Heart right ventricle (tissue), 16 donors: ENCODE data around the gene GID8. TPM values are rescaled to one million over a fixed set of nuclear protein-coding genes. Genes with fewer than 3 reads are reported as not detected.

ENCODE experiments used
- ATAC-seq, 8 donors: fragments of 200-7000 bp; cut with Tn5 transposase; one replicate each; pipeline ENCODE4 v1.9.1; 2020; ENCODE audit warnings: mild to moderate bottlenecking in 8 of 8, moderate library complexity in 8 of 8, moderate number of reproducible peaks in 1 of 8
- DNase-seq, 2 donors: peaks; one replicate each; pipeline ENCODE4 v3.0.0-alpha.2; 2020
- H3K27ac ChIP-seq, 10 donors: fragments of 200-600 bp; sonication (generic) in 2 of 10; one replicate each; pipeline versions ENCODE4 v1.5.0 to v1.8.0; 2020 to 2022; ENCODE audit warnings: mild to moderate bottlenecking in 3 of 10
- H3K27me3 ChIP-seq, 7 donors: fragments of 200-600 bp; one replicate each; pipeline ENCODE4 v1.8.0; 2021 to 2022; ENCODE audit warnings: mild to moderate bottlenecking in 2 of 7
- H3K36me3 ChIP-seq, 9 donors: fragments of 200-600 bp; sonication (generic) in 1 of 9; one replicate each; pipeline versions ENCODE4 v1.5.0 to v1.8.0; 2020 to 2022; ENCODE audit warnings: mild to moderate bottlenecking in 2 of 9
- H3K4me1 ChIP-seq, 9 donors: fragments of 200-600 bp; sonication (generic) in 1 of 9; one replicate each; pipeline versions ENCODE4 v1.5.0 to v1.8.0; 2020 to 2022; ENCODE audit warnings: mild to moderate bottlenecking in 4 of 9
- H3K4me3 ChIP-seq, 10 donors: fragments of 200-600 bp; sonication (generic) in 2 of 10; one replicate each; pipeline versions ENCODE4 v1.5.0 to v1.8.0; 2020 to 2022; ENCODE audit warnings: mild to moderate bottlenecking in 7 of 10, moderate library complexity in 2 of 10
- H3K9me3 ChIP-seq, 11 donors: fragments of 200-600 bp in 10 of 11; sonication (generic) in 2 of 11; one replicate each; pipeline versions ENCODE4 v1.5.0 to v1.8.0; 2013 to 2022; ENCODE audit warnings: mild to moderate bottlenecking in 2 of 11, control low read depth in 1 of 11, moderate library complexity in 1 of 11
- CTCF ChIP-seq, 9 donors: fragments of 200-600 bp; sonication (generic) in 2 of 9; IDR thresholded peaks; one replicate each; pipeline versions ENCODE4 v1.5.0 to v1.8.0; 2021 to 2022; ENCODE audit warnings: antibody characterized with exemption in 9 of 9, mild to moderate bottlenecking in 5 of 9, moderate library complexity in 1 of 9
- WGBS, 2 donors: extraction: QIAGEN DNeasy Blood & Tissue Kit; methylation state at CpG; one replicate each; pipeline ENCODE4 v1.1.7; 2013; ENCODE audit warnings: inconsistent platforms in 1 of 2; 5-methylcytosine and 5-hydroxymethylcytosine counted together
- intact Hi-C, 10 donors: fragments of 100-400 bp; cut with DNase I; formaldehyde crosslinking; loops; one replicate each; pipeline versions ENCODE4 v1.11.1 to v1.14.2; 2022
- polyA plus RNA-seq, 2 donors: library from polyadenylated mRNA; stranded (reverse); fragments of 200-250 nt; gene quantifications; one replicate each; pipeline ENCODE4 v1.2.3, GENCODE V29; 2013
- total RNA-seq, 10 donors: library from RNA; stranded (reverse); fragmentation: NEBNext Ultra II Directional in 3 of 10; extraction: Animal tissue kit (Norgen Biotek cat#: 25700) in 3 of 10; gene quantifications; one replicate each; pipeline versions ENCODE4 v1.2.1 to v1.2.4, GENCODE V29; 2021 to 2023
- donor health status: Arrhythmogenic right ventricular cardiomyopathy.
- donor health status: ischemic (EF 13 %, LVEDD 7.1; RV severe dilation, severe dysfunction).
- donor health status: healthy with polysubstance abuse.
- donor health status: DM: no; HTN: yes; CAD: no.
- donor health status: DM: no; HTN: no; CAD: no.
- donor health status: ischemic (EF 25% LVEDD 6.9; RV normal size, moderate dysfunction).
- donor health status: ischemic (EF 25% LVEDD 5.7; RV mildly dilated, moderate dysfunction).
- donor health status: healthy.
- donor health status: DM: yes; HTN: yes; CAD: no.
- donor health status: Ischemic cardiomyopathy.
- donor health status: ischemic (EF 35%, LVEDD 5.7; RV mildly dilated, moderate dysfunction).
- donor health status: nonischemic (EF 11% LVEDD 7.7; RV severe dilation, severe dysfunction).
- donor health status: DM: yes; HTN: yes; CAD: no.
- donor health status: PGD.
- donor health status: ischemic (EF 29% LVEDD 5.4; RV normal size, mild dysfunction).
- donor health status: nonischemic (EF 23%, LVEDD 6.1; RV moderate dilation, normal function).

Gene GID8
- total and polyA plus RNA-seq, 12 donors: 7.0 to 19.9 (median 16.4) TPM

DNA sequence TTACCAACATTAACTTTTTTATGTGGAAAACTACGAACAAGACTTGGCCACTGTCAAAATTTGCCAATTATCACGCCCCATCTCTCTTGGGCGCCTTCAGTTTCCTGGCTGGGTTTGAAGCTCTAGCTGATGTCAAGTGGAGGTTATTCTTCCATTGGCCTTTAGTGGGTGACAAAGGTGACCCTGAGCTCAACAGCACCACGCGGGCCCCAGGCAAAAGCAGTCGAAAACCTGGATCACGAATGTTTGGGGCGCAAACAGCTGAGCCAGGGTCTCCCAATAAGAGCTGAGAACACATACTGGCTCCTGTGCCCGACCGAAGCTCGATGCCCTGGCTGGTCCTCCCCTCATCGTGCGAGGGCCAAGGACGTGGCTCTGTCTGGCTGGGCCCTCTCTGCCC is 41.4 kb downstream of the GID8 start:
- 81 to 86% methylated on average over 14 of the region's 14 CpGs for WGBS, 2 donors
- no peak for TF ChIP-seq CTCF (IDR thresholded peaks at IDR 0.05)
- Histone ChIP-seq H3K27ac (no peak overlapping the region), H3K27me3 (peaks cover 10 to 98% (median 95%) of the 10 kb centered on the region in 7 donors), H3K4me3 (no peak overlapping the region), H3K4me1 (peaks cover 0 to 10% (median 0%) of the 10 kb centered on the region in 9 donors), H3K36me3 (no peaks in the 10 kb centered on the region), H3K9me3 (no peaks in the 10 kb centered on the region)
- intact Hi-C loops: no loop called here
- DNase-seq (no peak), ATAC-seq (no peak)

DNA sequence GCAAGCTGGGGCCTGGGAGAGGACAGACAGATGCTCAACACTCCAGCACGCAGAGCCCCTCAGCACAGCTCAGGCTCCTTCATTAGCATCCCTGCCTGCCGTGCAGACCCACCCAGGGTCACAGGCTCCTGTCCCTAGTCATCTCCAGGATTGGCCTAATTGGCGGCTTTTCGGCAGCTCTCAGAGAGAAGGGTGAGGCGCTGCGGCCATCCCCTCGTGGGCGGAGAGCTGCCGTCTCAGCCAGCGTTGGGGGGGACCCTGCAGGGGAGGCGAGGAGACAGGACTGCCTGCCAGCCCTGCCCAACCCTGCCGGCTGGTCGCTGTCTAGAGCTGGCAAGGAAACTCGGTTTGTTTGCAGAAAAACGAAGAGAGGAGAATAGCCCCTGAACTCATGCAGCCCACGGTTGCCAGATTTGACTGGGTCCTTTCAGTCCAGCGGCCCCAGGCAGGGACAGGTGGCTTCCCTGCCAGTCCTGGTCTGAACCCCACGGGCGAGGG is 42.0 kb downstream of the GID8 start:
- WGBS, 2 donors: 36 to 40% methylated on average over 19 of the region's 19 CpGs
- H3K9me3 ChIP-seq: no peaks in the 10 kb centered on the region
- no peaks in the 10 kb centered on the region for H3K36me3 ChIP-seq
- peaks cover 10 to 98% (median 93%) of the 10 kb centered on the region in 7 donors for H3K27me3 ChIP-seq
- no peak overlapping the region for H3K4me3 ChIP-seq
- intact Hi-C loops: no loop called here
- DNase-seq (no peak), ATAC-seq (no peak)
- no peak for TF ChIP-seq CTCF (IDR thresholded peaks at IDR 0.05)
- H3K4me1 ChIP-seq: peaks cover 0 to 10% (median 0%) of the 10 kb centered on the region in 9 donors
- no peak overlapping the region for H3K27ac ChIP-seq

- Histone ChIP-seq H3K4me3 (no peak overlapping the region), H3K36me3 (no peaks in the 10 kb centered on the region), H3K9me3 (no peaks in the 10 kb centered on the region), H3K27me3 (peaks cover 10 to 97% (median 88%) of the 10 kb centered on the region in 7 donors), H3K27ac (no peak overlapping the region), H3K4me1 (peaks cover 0 to 10% (median 0%) of the 10 kb centered on the region in 9 donors)
- 70 to 73% methylated on average over 19 of the region's 19 CpGs for WGBS, 2 donors
- ATAC-seq (no peak), DNase-seq (no peak)
- intact Hi-C loops: no loop called here
- no peak for TF ChIP-seq CTCF (IDR thresholded peaks at IDR 0.05)
These were observed 42.5 kb downstream of the GID8 start for GRCh38 chr20:62980380-62980960.

- 43 to 52% methylated on average over 28 of the region's 28 CpGs for WGBS, 2 donors
- no peaks in the 10 kb centered on the region for H3K9me3 ChIP-seq
- TF ChIP-seq CTCF (IDR thresholded peaks at IDR 0.05): no peak
- intact Hi-C loops: no loop called here
- DNase-seq: no peak
- peaks cover 0 to 10% (median 0%) of the 10 kb centered on the region in 9 donors for H3K4me1 ChIP-seq
- H3K27ac ChIP-seq: no peak overlapping the region
- peaks cover 10 to 97% (median 84%) of the 10 kb centered on the region in 7 donors for H3K27me3 ChIP-seq
- ATAC-seq: no peak
- H3K36me3 ChIP-seq: no peaks in the 10 kb centered on the region
- H3K4me3 ChIP-seq: no peak overlapping the region
These were observed 43.0 kb downstream of the GID8 start for GRCh38 chr20:62980970-62981369.
